HT1080 (cell line): ENCODE data around the gene FNBP1. TPM values are rescaled to one million over a fixed set of nuclear protein-coding genes. Genes with fewer than 3 reads are reported as not detected.
"Not testable (repeated sequence)": the region's sequence is repeated elsewhere in the genome, so short reads cannot be mapped to it uniquely, and the experiment has no call there.

Source experiments
- DNase-seq: peaks from one replicate; pipeline ENCODE4 v3.0.0-alpha.2; 2015; ENCODE audit warnings: low read depth
- total RNA-seq: library from RNA; depleted of rRNA; stranded (reverse); fragments of >200 nt; shearing (Covaris generic); gene quantifications from 2 replicates; pipeline ENCODE4 v1.2.3, GENCODE V29; 2014

Gene FNBP1
- total RNA-seq, 1 experiment from 2014 or later, result 18.4 TPM

DNA sequence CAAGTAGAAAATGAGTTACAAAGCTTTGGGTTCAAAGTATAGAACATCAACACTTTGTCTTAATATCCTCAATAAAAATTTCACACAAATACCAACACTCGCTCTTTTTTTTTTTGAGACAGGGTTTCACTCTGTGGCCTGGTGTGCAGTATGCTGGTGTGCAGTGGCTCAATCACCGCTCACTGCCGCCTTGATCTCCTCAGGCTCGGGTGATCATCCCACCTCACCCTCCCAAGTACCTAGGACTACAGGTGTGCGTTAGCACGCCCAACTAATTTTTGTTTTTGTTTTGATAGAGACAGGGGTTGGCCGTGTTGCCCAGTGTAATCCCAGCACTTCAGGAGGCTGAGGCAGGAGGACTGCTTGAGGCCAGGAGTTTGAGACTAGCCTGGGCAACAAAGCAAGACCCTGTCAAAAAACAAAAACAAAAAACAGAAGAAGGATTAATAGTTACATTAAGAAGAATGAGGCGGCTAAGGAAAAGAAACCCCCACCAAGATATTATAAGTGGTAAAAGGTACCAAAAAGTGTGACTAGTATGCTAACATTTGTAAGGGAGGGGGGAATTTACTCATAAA, 20.3 kb downstream of the FNBP1 start:
- DNase-seq, result no peak

DNA sequence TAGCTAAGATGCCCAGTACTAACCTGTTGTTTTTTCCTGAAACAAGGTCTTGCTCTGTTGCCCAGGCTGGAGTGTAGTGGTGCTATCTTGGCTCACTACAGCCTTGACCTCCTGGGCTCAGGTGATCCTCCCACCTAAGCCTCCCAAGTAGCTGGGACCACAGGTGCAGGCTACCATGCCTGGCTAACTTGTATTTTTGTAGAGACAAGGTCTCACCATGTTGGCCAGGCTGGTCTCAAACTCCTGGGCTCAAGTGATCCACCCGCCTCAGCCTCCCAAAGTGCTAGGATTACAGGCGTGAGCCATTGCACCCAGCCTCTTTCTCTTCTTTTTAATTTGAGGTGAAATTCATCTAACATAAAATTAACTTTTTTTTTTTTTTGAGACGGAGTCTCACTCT, 21.1 kb downstream of the FNBP1 start:
- not testable (repeated sequence) for DNase-seq

DNA sequence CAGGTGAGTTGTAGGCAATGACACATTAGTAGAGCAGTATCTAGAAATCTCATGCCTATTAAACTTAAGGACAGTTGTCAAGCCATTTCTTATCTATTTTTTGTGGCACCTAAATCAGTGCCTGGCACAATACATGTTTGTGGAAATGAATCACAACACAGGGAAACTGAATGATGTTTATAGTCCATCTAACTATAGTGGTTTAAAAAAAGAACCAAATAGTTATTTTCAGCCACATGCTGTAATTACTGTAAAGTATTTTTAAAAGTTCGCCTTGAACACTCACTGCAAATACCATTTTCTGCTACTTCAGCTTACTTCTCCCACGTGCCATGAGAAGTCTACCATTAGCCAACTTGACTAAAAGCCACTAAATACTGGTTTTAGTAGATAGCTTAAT, 21.9 kb downstream of the FNBP1 start:
- DNase-seq, result no peak

DNA sequence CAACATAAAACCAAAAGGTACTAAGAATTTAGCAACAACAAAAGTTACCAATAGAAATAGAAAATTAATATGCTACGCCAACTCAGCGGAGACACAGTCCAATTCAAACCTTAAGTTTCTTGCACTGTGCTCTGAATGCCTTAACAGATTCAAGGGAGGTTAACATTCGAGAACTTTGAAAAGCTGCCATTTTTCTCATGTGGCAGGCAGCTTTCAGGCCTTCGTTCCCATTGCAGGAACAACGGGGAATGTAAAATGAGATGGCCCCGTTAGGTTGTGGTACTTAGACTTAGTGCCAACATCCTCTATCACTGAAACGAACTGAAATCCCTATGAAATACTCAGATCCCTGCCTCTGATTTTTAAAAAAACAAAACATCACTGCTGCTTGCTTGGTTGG, 22.4 kb downstream of the FNBP1 start:
- DNase-seq, result no peak

DNA sequence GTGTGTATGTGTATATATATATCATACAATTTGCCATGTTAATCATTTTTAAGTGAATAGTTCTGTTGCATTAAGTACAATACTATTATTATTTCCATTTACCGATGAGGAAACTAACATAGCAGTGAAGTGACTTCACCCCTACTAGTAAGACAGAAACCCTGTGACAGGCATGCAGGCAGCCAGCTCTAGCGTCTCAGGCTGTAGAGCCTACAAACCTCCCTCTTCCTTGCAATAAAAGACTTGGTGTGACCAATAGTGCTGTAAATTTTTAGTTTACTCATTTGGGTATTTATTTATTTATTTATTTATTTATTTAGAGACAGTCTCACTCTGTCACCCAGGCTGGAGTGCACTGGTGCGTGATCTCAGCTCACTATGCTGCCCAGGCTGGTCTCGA, 24.7 kb downstream of the FNBP1 start:
- DNase-seq, result no peak

DNA sequence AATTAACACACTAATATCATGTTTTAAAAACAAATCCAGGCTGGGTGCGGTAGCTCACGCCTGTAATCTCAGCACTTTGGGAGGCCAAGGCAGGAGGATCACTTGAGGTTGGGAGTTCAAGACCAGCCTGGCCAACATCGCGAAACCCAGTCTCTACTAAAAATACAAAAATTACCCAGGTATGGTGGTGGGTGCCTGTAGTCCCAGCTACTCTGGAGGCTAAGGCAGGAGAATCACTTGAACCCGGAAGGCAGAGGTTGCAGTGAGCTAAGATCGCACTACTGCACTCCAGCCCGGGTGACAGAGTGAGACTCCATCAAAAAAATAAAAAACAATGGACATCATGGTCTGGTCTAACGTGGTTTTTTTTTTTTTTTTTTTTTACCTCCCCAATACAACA, 25.5 kb downstream of the FNBP1 start:
- DNase-seq, result not testable (repeated sequence)

DNA sequence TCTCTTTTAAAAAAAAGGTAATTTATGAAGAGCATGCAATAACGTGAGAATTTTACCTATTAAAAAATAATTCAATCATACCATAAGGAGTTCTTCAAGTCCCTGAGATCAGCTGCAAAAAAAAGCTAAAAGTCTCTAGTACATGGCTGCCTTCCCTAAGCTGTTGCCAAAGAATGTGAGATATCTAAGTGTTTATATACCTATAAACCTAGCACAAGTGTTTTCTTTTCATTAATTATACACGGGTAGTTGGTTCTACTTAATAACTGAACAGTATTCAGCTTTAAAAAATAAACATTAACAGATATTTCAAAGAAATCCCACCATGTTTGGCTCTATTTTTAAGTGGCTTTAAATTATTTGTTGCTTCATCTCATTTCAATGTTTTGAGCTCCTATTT, 25.9 kb downstream of the FNBP1 start:
- no peak for DNase-seq

DNA sequence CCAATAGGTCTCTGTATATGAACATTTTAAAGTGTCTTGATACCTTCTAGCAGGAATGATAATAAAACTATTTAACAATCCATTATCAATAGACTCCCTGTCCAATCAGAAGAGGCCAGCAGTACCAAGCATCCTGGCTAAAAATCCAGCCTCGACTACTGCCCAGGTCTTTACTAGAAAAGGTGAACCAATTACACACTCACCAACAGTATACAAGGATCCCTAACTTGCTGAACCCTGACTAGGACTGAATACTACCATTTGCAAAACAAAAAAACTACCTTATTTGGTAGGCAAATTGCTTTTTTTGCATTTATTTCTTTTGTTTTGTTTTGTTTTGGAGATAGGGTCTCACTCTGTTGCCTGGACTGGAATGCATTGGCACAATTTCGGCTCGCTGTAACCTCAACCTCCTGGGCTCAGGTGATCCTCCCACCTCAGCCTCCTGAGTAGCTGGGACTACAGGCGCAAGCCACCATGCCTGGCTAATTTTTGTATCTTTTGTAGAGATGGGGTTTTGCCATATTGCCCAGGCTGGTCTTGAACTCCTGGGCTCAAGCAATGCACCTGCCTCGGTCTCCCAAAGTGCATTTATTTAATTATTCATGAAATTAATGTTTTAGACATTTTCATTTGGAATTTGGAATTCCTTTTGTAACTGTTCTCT, 27.5 kb downstream of the FNBP1 start:
- DNase-seq, result no peak

DNA sequence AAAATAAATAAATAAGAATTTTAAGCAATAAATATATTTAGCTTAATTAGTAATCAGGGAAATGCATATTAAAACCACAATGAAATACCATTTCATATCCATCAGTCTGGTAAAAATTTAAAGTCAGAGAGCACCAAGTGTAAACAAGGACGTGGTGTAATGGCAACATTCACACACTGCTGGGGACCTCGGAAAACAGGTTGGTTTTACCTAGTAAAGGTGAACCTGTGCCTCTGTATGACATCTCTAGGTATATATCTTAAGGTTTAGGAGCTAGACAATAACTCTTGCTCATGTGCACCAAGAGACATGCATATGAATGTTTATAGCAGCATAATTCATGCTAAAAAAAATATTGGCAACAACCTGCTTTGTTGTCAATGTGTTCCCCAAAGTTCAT, 29.7 kb downstream of the FNBP1 start:
- no peak for DNase-seq

DNA sequence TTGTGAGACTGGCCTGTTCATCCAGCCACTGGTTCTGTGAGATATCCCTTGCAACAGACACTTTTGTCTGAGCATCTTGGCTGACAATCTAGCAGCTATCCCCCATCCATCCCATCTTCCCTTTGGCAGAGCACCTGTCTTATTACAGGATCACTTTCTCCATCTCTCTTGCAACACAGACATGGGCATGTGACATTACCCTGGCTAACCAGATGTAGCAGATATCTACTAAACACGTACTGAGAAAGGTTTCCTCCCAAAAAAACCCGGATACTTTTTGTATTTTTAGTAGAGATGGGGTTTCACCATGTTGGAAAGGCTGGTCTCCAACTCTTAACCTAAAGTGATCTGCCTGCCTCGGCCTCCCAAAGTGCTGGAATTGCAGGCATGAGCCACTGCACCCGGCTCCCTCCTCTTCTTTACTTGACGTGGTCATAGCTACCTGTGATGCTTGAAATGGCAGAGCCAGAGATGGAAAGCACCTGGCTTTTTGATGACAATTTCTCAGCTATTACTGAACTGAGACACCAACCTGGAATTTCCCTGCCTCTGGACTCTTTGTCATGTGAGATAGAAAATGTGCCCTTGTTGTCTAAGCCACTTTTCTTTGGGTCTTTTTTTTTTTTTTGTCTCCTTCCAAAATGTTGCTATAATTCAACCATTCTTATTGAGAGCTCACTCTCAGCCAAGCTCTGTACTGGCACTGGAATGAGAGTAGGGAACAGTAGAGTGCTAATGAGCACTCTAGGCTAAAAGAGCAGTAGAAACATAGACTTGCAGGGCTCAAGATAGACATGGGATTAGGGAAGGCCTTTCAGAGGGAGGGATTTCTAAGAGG, 32.6 kb downstream of the FNBP1 start:
- no peak for DNase-seq

DNA sequence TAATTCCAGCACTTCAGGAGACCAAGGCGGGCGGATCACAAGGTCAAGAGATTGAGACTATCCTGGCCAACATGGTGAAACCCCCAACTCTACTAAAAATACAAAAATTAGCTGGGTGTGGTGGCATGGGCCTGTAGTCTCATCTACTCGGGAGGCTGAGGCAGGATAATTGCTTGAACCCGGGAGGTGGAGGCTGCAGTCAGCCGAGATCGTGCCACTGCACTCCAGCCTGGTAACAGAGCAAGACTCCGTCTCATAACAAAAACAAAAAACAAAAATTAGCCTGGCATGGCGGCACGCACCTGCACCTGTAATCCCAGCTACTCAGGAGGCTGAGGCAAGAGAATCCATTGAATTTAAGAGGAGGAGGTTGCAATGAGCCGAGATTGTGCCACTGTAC, 33.4 kb downstream of the FNBP1 start:
- DNase-seq, result not testable (repeated sequence)

DNA sequence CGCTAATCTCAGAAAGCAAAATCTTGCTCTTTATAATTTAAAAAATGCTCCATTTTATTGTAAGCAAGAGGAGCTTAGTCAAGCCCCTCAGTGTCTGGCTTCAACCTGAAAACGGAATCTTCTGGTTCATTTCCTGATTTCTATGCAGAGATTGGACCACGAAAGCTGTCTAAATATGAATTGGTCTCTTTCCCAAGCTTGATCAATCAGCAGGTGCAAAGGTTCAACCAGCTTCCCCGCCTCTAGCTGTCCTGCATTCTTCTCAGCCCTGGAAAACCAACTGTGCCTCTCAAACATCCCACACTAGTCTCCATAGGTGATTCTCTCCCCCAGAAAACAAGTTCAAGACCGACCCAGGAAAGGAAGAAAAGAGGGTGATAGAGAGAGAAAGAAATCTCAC, 34.5 kb downstream of the FNBP1 start:
- DNase-seq, result no peak

DNA sequence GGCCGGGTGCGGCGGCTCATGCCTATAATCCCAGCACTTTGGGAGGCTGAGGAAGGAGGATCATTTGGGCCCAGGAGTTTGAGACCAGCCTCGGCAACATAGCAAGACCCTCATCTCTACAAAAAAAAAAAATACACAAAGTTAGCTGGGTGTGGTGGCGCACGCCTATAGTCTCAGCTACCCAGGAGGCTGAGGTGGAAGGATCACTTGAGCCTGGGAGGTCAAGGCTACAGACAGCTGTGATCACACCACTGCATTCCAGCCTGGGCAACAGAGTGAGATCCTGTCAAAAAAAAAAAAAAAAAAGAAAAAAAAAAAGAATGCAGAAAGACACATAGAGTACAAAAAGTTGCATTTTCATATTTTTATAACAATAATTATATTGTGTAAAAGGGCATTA, 36.0 kb downstream of the FNBP1 start:
- not testable (repeated sequence) for DNase-seq

DNA sequence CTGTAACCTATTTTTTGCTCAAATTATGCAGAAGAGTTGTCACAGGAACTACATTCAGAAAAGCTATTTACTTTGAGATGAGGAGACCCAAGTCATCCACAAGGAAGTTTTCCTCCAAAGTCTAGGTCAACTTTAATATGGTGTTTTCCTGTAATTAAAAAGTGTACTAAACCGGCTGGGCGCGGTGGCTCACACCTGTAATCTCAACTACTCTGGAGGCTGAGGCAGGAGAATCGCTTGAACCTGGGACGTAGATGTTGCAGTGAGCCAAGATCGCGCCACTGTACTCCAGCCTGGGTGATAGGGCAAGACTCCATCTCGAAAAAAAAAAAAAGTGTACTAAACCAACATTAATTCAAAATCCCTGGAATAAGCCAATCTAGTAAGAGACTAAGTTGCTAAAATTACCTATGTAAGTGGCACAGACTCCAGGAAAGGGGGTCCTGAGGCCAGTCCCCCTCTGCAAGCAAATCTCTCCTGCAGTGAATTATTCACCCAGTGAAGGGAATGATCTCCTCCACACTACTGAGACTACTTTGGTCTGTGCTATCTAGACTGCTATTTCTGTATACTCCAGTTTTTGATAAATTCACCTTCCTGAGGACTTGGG, 38.9 kb downstream of the FNBP1 start:
- DNase-seq, result no peak

DNA sequence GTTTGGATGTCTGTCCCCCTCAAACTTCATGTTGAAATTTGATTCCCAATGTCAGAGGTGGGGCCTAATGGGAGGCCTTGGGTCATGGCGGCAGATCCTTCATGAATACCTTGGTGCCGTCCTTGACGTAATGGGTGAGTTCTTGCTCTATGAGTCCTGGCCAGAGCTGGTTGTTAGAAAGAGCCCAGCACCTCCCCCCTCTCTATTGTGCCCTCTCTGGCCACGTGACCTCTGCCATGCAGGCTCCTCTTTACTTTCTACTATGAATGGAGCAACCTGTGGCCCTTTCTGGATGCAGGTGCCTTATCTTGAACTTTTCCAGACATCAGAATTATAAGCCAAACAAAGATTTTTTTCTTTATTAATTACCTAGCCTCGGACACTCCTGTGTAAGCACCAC, 40.7 kb downstream of the FNBP1 start:
- DNase-seq, result no peak

DNA sequence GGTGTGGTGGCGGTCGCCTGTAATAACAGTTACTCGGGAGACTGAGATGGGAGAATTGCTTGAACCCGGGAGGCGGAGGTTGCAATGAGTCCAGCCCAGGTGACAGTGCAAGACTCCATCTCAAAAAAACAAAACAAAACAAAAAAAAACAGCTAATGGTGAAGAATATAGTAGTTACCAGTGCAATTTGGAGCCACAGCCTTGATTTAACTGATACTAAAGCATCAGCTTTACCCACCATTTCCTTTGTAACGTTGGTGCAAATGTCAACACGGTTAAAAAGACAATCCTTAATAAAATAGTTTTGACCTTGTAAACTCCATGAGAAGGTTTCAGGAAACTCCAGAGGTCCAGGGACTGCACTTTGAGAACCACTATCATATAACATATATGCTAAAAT, 41.8 kb downstream of the FNBP1 start:
- no peak for DNase-seq

DNA sequence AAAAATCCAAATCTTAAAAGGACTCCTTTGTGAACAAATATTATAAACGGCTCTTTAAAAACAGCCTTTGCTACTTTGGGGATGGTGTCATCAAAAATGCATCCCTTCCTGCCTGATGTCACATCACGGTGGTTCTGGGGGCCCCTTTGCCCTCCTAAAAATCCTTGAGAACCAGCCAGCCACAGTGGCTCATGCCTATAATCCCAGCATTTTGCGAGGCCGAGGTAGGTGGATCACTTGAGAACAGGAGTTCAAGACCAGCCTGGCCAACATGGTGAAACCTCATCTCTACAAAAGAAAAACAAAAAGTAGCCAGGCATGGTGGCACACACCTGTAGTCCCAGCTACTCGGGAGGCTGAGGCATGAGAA, 43.9 kb downstream of the FNBP1 start:
- DNase-seq, result no peak

DNA sequence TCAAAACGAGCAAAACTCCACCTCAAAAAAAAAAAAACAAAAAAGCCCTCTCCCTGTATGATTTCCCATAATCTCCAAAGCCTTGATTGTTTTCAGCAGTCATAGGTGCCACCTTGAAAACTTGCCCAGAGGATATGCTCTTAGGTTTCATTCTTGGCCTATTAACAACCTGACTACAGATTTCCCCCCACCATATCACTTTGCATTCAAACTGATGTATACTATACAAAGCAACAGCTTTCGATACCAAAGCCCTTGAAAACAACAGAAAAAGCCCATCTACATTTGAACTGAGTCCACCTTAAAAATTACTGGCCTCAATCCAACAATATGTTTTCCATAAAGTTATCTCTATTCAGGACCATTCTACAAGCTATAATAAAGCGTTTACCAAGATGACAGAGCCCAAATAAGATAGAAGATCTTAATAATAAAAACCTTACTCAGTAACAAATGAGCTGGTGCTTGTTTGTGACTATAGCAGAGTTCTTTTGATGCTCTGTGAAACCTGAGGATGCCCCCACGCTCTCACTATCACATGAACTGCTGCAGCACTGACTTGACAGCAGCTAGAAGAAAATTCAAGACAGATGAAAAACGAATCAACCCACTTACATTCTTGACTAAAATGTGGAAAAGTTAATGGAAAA, 44.4 kb downstream of the FNBP1 start:
- no peak for DNase-seq

DNA sequence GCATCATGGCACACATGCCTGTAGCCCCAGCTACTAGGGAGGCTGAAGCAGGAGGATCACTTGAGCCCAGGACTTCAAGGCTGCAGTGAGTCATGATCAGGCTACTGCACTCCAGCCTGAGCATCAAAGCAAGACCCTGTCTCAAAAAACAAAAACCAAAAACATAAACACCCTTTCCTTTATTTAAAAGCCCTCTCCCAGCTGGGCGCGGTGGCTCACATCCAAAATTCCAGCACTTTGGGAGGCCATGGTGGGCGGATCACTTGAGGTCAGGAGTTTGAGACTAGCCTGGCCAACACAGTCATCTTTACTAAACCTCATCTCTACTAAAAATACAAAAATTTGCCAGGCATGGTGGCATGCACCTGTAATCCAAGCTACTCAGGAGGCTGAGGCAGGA, 45.3 kb downstream of the FNBP1 start:
- not testable (repeated sequence) for DNase-seq

DNA sequence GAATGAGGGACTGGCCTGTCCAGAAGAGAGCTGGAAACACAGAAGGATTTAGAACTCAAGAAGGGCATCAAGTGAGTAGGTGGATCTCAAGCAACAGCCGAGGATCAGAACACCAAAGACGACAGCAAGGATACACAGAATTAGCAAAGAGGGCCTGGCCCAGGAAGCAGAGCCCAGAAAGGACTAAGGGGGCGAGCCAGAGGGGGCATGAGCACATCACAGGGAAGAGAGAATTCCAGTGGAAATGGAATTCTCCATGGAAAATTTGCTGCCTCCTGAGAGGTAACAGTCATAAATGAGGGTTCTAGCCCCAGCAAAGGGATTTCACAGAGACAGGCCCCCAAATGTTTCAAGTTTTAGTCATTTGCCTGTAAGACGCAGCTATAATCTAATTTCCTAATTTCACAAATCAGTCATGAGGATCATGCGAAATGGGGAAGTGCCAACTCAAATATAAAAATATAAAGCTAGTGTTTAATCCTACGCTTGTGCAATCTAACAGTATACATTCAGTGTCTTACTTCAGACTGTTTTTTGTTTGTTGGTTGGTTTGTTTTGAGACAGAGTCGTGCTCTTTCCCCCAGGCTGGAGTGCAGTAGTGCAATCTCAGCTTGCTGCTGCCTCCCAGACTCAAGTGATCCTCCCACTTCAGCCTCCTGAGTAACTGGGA, 46.7 kb downstream of the FNBP1 start:
- DNase-seq, result no peak
